IMR-90 (cell line): ENCODE data around the gene FGFBP2. TPM values are rescaled to one million over a fixed set of nuclear protein-coding genes. Genes with fewer than 3 reads are reported as not detected.

Experiments
- ATAC-seq: fragments of 200-7000 bp; cut with Tn5 transposase; 2 replicates; pipeline ENCODE4 v1.9.1; 2020; ENCODE audit warnings: low read depth, mild to moderate bottlenecking, moderate library complexity
- BruUV-seq: library from RNA; stranded (reverse); fragments of 400-500 nt; replicated peaks from 2 replicates; lab custom pipeline; 2021; lab: Mats Ljungman, UMichigan
- CTCF ChIA-PET: fragments of 300-600 bp; formaldehyde crosslinking; extraction: SDS; loops from one replicate; lab custom pipeline; 2021; ENCODE audit warnings: antibody characterized with exemption; lab: Yijun Ruan, JAX
- POLR2A ChIA-PET: fragments of 300-600 bp; sonication (Branson Sonifier 250); formaldehyde crosslinking; loops from one replicate; lab custom pipeline; 2022; ENCODE audit warnings: antibody characterized with exemption; ENCODE audit not compliant: unreplicated experiment; lab: Charles Lee
- DNase-seq: peaks from one replicate; pipeline ENCODE4 v3.0.0; 2013
- H2AFZ ChIP-seq: replicated peaks from 2 replicates; pipeline ENCODE3; 2013; ENCODE audit warnings: low read length, mild to moderate bottlenecking; ENCODE audit not compliant: poor library complexity
- H2AK5ac ChIP-seq: 2 replicates; pipeline ENCODE4 v1.6.1; 2013; ENCODE audit warnings: low read depth, low read length, inconsistent platforms
- H2AK9ac ChIP-seq: replicated peaks from 2 replicates; pipeline ENCODE3; 2013; ENCODE audit warnings: mild to moderate bottlenecking, low read depth, low read length, moderate library complexity; ENCODE audit not compliant: poor library complexity
- H2BK120ac ChIP-seq: 2 replicates; pipeline ENCODE4 v1.6.1; 2013; ENCODE audit warnings: low read depth, low read length, inconsistent platforms
- H2BK15ac ChIP-seq: 3 replicates; pipeline ENCODE4 v1.6.1; 2013; ENCODE audit warnings: low read depth, low read length, inconsistent platforms
- H2BK20ac ChIP-seq: 2 replicates; pipeline ENCODE4 v1.6.1; 2013; ENCODE audit warnings: low read depth, mild to moderate bottlenecking, inconsistent platforms, low read length, moderate library complexity
- H2BK5ac ChIP-seq: 2 replicates; pipeline ENCODE4 v1.6.1; 2013; ENCODE audit warnings: mild to moderate bottlenecking, low read depth, low read length, inconsistent platforms; ENCODE audit not compliant: poor library complexity, severe bottlenecking
- H3K14ac ChIP-seq: replicated peaks from 2 replicates; pipeline ENCODE4 v1.6.1; 2013; ENCODE audit warnings: low read depth, low read length, inconsistent platforms
- H3K18ac ChIP-seq: 2 replicates; pipeline ENCODE4 v1.6.1; 2013; ENCODE audit warnings: low read depth, low read length, control low read depth
- H3K23ac ChIP-seq: 2 replicates; pipeline ENCODE4 v1.6.1; 2013; ENCODE audit warnings: low read depth, low read length, inconsistent platforms
- H3K27ac ChIP-seq: 2 replicates; pipeline ENCODE4 v1.5.1; 2013; ENCODE audit warnings: mild to moderate bottlenecking, control low read depth, low read length; ENCODE audit not compliant: insufficient read depth
- H3K27me3 ChIP-seq: 2 replicates; pipeline ENCODE4 v1.6.1; 2013; ENCODE audit warnings: low read length; ENCODE audit not compliant: control insufficient read depth, insufficient read depth
- H3K36me3 ChIP-seq: 2 replicates; pipeline ENCODE4 v1.6.1; 2013; ENCODE audit warnings: low read length, mixed read lengths; ENCODE audit not compliant: control insufficient read depth, insufficient read depth
- H3K4ac ChIP-seq: 2 replicates; pipeline ENCODE4 v1.6.1; 2013; ENCODE audit warnings: low read depth, low read length, inconsistent platforms
- H3K4me1 ChIP-seq: 2 replicates; pipeline ENCODE4 v1.6.1; 2013; ENCODE audit warnings: low read length, mixed read lengths; ENCODE audit not compliant: control insufficient read depth, insufficient read depth
- H3K4me2 ChIP-seq: 2 replicates; pipeline ENCODE4 v1.6.1; 2013; ENCODE audit warnings: low read depth, mild to moderate bottlenecking, control low read depth, low read length, moderate library complexity
- H3K4me3 ChIP-seq: 2 replicates; pipeline ENCODE4 v1.5.1; 2013; ENCODE audit warnings: low read depth, mild to moderate bottlenecking, control low read depth, low read length, moderate library complexity; ENCODE audit not compliant: insufficient read depth
- H3K56ac ChIP-seq: 2 replicates; pipeline ENCODE4 v1.6.1; 2013; ENCODE audit warnings: low read length, inconsistent platforms; ENCODE audit not compliant: insufficient read depth; ENCODE audit errors: extremely low read depth
- H3K79me1 ChIP-seq, 2 experiments: 2 replicates each; pipeline ENCODE4 v1.6.1; 2013; ENCODE audit warnings: low read length in 2 of 2, inconsistent platforms in 1 of 2, low read depth in 1 of 2
- H3K9ac ChIP-seq: 2 replicates; pipeline ENCODE4 v1.6.1; 2013; ENCODE audit warnings: low read depth, low read length, control low read depth
- H3K9me1 ChIP-seq: 2 replicates; pipeline ENCODE4 v1.6.1; 2013; ENCODE audit warnings: low read length, inconsistent platforms; ENCODE audit not compliant: insufficient read depth
- H3K9me3 ChIP-seq: 2 replicates; pipeline ENCODE4 v1.6.1; 2013; ENCODE audit warnings: low read length; ENCODE audit not compliant: control insufficient read depth, insufficient read depth
- H4K20me1 ChIP-seq: 2 replicates; pipeline ENCODE4 v1.6.1; 2013; ENCODE audit warnings: low read length, inconsistent platforms; ENCODE audit not compliant: insufficient read depth
- H4K5ac ChIP-seq: 2 replicates; pipeline ENCODE4 v1.6.1; 2013; ENCODE audit warnings: mild to moderate bottlenecking, low read depth, low read length, control low read depth
- H4K8ac ChIP-seq, 2 experiments: 2 replicates each; pipeline ENCODE4 v1.6.1; 2013; ENCODE audit warnings: low read depth in 2 of 2, low read length in 2 of 2, control low read depth in 1 of 2, inconsistent platforms in 1 of 2
- H4K91ac ChIP-seq: 2 replicates; pipeline ENCODE4 v1.6.1; 2013; ENCODE audit warnings: low read depth, low read length, inconsistent platforms; ENCODE audit not compliant: insufficient read depth
- BHLHE40 ChIP-seq: fragments of 150-350 bp; IDR thresholded peaks from 2 replicates; pipeline ENCODE4 v1.6.1; 2016; ENCODE audit warnings: mild to moderate bottlenecking, low read depth, low read length
- CEBPB ChIP-seq: IDR thresholded peaks from 2 replicates; pipeline ENCODE4 v1.6.1; 2012; ENCODE audit warnings: low read depth, low read length, improper control_type of control experiment
- CHD1 ChIP-seq: IDR thresholded peaks from 2 replicates; pipeline ENCODE4 v1.6.1; 2012; ENCODE audit warnings: low read depth, low read length, improper control_type of control experiment
- ELK1 ChIP-seq: fragments of 150-350 bp; IDR thresholded peaks from 2 replicates; pipeline ENCODE4 v1.6.1; 2016; ENCODE audit warnings: low read depth, mild to moderate bottlenecking, low read length, moderate library complexity, borderline replicate concordance
- FOS ChIP-seq: fragments of 150-350 bp; IDR thresholded peaks from 2 replicates; pipeline ENCODE4 v1.6.1; 2016; ENCODE audit warnings: low read depth, low read length
- MXI1 ChIP-seq: IDR thresholded peaks from 2 replicates; pipeline ENCODE4 v1.6.1; 2012; ENCODE audit warnings: low read depth, mild to moderate bottlenecking, low read length, moderate library complexity, borderline replicate concordance
- POLR2A ChIP-seq: IDR thresholded peaks from 2 replicates; pipeline ENCODE4 v1.6.1; 2012; ENCODE audit warnings: mild to moderate bottlenecking, low read depth, low read length
- RAD21 ChIP-seq: IDR thresholded peaks from 2 replicates; pipeline ENCODE4 v1.6.1; 2012; ENCODE audit warnings: low read length, improper control_type of control experiment
- RCOR1 ChIP-seq: IDR thresholded peaks from 2 replicates; pipeline ENCODE4 v1.6.1; 2012; ENCODE audit warnings: mild to moderate bottlenecking, low read length, improper control_type of control experiment; ENCODE audit not compliant: insufficient replicate concordance
- RFX5 ChIP-seq: IDR thresholded peaks from 2 replicates; pipeline ENCODE4 v1.8.0; 2012; ENCODE audit warnings: low read depth, mild to moderate bottlenecking, low read length, moderate library complexity
- WGBS, 2 experiments: methylation state at CpG; one replicate each; pipeline versions ENCODE4 v1.1.5 to v1.1.7; 2013; ENCODE audit warnings: missing lambda C conversion rate in 2 of 2; ENCODE audit not compliant: insufficient read length in 1 of 2; ENCODE audit errors: extremely low coverage in 2 of 2; 5-methylcytosine and 5-hydroxymethylcytosine counted together
- dilution Hi-C: fragments of 300-500 bp; cut with HindIII; formaldehyde crosslinking; loops from one replicate; pipeline ENCODE4 v1.14.3; 2018; ENCODE audit warnings: low sequenced_read_pairs; ENCODE audit not compliant: unreplicated experiment
- in situ Hi-C: fragments of 300-500 bp; cut with MboI; formaldehyde crosslinking; loops from 3 replicates; pipeline ENCODE4 v1.14.3; 2019; ENCODE audit warnings: low sequenced_read_pairs, inconsistent platforms, mixed read lengths
- intact Hi-C: fragments of 100-400 bp; cut with micrococcal nuclease; formaldehyde crosslinking; loops from 2 replicates; pipeline ENCODE4 v1.10.0; 2022
- polyA plus RNA-seq, 3 experiments: library from polyadenylated mRNA; depleted of rRNA; stranded (reverse); fragments of >200 nt; gene quantifications; 2 replicates each; pipeline ENCODE4 v1.2.3, GENCODE V29; 2012; ENCODE audit warnings: low replicate concordance in 1 of 3
- total RNA-seq: library from RNA; depleted of rRNA; stranded (reverse); fragments of >200 nt; gene quantifications from 2 replicates; pipeline ENCODE4 v1.2.3, GENCODE V29; 2012

Gene FGFBP2
- total and polyA plus RNA-seq, 2 of the 4 experiments (the other 2 are of a cell fraction) = not detected

DNA sequence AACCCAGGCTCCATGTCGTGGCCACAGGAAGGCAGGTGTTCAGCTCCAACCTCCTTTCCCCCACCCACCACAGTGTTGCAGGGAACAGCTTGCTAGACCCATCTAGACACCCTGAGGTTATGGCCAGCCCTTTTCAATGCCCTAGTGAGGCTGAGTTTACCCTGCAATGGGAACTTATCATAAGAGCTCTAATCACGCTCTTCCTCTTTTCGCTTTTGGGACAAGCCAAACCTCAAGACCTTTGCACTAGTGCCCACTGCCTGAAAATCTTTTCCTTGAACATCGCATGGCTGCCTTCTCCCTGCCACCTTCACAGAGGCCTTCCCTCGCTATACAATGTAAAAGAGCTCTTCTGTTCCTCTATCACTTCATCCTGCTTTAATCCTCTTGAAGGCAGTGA is 2.4 kb upstream of the FGFBP2 start:
- no peak overlapping the region for H2BK120ac ChIP-seq
- H2BK15ac ChIP-seq = no peak overlapping the region
- intact Hi-C loops (no loop called here), dilution Hi-C loops (no loop called here), in situ Hi-C loops (no loop called here)
- TF ChIP-seq RFX5 (no peak), CEBPB (no peak), RAD21 (no peak), MXI1 (no peak), BHLHE40 (no peak), RCOR1 (no peak), ELK1 (no peak), CHD1 (no peak), FOS (no peak), POLR2A (no peak)
- ATAC-seq (no peak), DNase-seq (no peak)
- no peak overlapping the region for H3K56ac ChIP-seq
- no peak overlapping the region for H3K4me3 ChIP-seq
- no peak overlapping the region for H2AK9ac ChIP-seq
- no peak overlapping the region for H2AFZ ChIP-seq
- H3K27ac ChIP-seq = no peak overlapping the region
- no peak overlapping the region for H3K18ac ChIP-seq
- H3K4me1 ChIP-seq = no peaks in the 10 kb centered on the region
- H3K9ac ChIP-seq = no peak overlapping the region
- H3K79me1 ChIP-seq = no peaks in the 10 kb centered on the region
- H2BK20ac ChIP-seq = no peak overlapping the region
- ChIA-PET CTCF (no interaction called here), POLR2A (no interaction called here)
- H4K20me1 ChIP-seq = no peaks in the 10 kb centered on the region
- no peaks in the 10 kb centered on the region for H3K36me3 ChIP-seq
- no peak overlapping the region for H4K5ac ChIP-seq
- no peaks in the 10 kb centered on the region for H3K9me1 ChIP-seq
- H3K4ac ChIP-seq = no peak overlapping the region
- H4K8ac ChIP-seq = no peak overlapping the region
- H2AK5ac ChIP-seq = no peak overlapping the region
- H3K27me3 ChIP-seq = peaks cover 32% of the 10 kb centered on the region
- 0 out of 2 replicates have a peak, but pooled peaks cover 1% of the 10 kb centered on the region for H3K9me3 ChIP-seq
- BruUV-seq = no TSS peak
- H3K23ac ChIP-seq = no peak overlapping the region
- WGBS, 2 experiments = 85% methylated on average over 3 of the region's 5 CpGs; no CpG with 5 or more reads in 1 of the 2 experiments
- no peak overlapping the region for H4K91ac ChIP-seq
- no peak overlapping the region for H2BK5ac ChIP-seq
- no peak overlapping the region for H3K4me2 ChIP-seq
- no peak overlapping the region for H3K14ac ChIP-seq
